ENCODE measurements around the gene MYO7A. TPM values are rescaled to one million over a fixed set of nuclear protein-coding genes. Genes with fewer than 3 reads are reported as not detected.

MYO7A gene
- polyA plus RNA-seq, 1 experiment: not detected

DNA sequence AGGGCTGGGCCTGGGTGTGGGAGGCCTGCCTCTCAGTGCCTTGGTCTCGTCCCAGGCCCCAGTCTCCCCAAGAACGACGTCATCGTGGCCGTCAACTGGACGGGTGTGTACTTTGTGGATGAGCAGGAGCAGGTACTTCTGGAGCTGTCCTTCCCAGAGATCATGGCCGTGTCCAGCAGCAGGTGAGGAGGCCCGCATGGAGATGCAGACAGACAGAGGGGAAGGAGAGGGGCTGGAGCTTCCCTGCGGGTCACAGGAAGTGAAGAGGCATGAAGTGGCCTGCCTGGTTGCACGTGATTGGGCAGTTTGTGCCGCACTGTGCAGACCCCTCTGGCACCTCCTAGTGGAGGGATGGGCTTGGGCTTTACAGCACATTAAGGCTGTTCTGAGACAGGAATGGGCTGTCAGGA is 70.4 kb downstream of the MYO7A start:
- CTCF ChIA-PET: interaction anchor here (0.6 to 5.4 kb wide), 5 partner anchors 125 to 350 kb away, joined by 3 to 93 read pairs (median 3); no protein-coding TSS in a partner anchor
- DNase-seq (ENCODE audit: low read depth, low spot score): no peak
- Histone ChIP-seq H3K4me3 (ENCODE audit: low read depth, low read length) (no peak overlapping the region), H3K9me3 (ENCODE audit: control insufficient read depth, insufficient read depth, low read length) (peaks cover 5% of the 10 kb centered on the region; the same call in 1 of the 2 replicates), H3K27ac (ENCODE audit: low read depth, low read length) (no peak overlapping the region), H3K27me3 (ENCODE audit: control insufficient read depth, insufficient read depth, low read length) (no peaks in the 10 kb centered on the region)
- TF ChIP-seq, protein P1, sequence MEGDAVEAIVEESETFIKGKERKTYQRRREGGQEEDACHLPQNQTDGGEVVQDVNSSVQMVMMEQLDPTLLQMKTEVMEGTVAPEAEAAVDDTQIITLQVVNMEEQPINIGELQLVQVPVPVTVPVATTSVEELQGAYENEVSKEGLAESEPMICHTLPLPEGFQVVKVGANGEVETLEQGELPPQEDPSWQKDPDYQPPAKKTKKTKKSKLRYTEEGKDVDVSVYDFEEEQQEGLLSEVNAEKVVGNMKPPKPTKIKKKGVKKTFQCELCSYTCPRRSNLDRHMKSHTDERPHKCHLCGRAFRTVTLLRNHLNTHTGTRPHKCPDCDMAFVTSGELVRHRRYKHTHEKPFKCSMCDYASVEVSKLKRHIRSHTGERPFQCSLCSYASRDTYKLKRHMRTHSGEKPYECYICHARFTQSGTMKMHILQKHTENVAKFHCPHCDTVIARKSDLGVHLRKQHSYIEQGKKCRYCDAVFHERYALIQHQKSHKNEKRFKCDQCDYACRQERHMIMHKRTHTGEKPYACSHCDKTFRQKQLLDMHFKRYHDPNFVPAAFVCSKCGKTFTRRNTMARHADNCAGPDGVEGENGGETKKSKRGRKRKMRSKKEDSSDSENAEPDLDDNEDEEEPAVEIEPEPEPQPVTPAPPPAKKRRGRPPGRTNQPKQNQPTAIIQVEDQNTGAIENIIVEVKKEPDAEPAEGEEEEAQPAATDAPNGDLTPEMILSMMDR (IDR thresholded peaks at IDR 0.05; ENCODE audit: low read depth, low read length): peak; percentile 44
- POLR2A ChIA-PET: no interaction called here

DNA sequence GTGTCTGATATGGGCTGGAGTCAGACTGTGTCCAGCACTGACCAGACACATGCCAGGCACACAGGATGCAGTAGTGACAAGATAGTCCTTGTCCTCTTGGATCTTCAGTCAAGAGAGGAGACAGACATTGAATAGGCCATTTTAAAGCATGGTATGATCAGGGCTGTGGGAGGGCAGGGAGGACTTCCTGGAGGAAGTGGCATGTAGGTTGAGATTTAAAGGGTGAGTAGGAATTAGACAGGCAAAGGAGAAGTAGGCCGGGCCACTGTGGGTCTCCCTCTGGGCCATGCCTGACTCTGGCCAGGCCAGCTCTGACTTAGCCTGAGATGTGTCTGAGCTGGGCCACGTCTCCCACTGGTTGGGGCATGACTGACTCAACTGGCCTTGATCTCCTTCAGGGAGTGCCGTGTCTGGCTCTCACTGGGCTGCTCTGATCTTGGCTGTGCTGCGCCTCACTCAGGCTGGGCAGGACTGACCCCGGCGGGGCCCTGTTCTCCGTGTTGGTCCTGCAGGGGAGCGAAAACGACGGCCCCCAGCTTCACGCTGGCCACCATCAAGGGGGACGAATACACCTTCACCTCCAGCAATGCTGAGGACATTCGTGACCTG is 71.2 kb downstream of the MYO7A start:
- TF ChIP-seq, protein P1 (IDR thresholded peaks at IDR 0.05; ENCODE audit: low read depth, low read length): no peak
- Histone ChIP-seq H3K27ac (ENCODE audit: low read depth, low read length) (no peak overlapping the region), H3K27me3 (ENCODE audit: control insufficient read depth, insufficient read depth, low read length) (no peaks in the 10 kb centered on the region), H3K4me3 (ENCODE audit: low read depth, low read length) (no peak overlapping the region), H3K9me3 (ENCODE audit: control insufficient read depth, insufficient read depth, low read length) (peaks cover 5% of the 10 kb centered on the region; the same call in 1 of the 2 replicates)
- DNase-seq (ENCODE audit: low read depth, low spot score): no peak
- POLR2A ChIA-PET: interaction anchor here (0.7 kb wide), 1 partner anchor 197 kb away, joined by 3 read pairs; no protein-coding TSS in a partner anchor
- CTCF ChIA-PET: interaction anchor here (0.6 to 1.1 kb wide), 4 partner anchors 125 to 349 kb away, joined by 3 to 7 read pairs (median 3); no protein-coding TSS in a partner anchor

DNA sequence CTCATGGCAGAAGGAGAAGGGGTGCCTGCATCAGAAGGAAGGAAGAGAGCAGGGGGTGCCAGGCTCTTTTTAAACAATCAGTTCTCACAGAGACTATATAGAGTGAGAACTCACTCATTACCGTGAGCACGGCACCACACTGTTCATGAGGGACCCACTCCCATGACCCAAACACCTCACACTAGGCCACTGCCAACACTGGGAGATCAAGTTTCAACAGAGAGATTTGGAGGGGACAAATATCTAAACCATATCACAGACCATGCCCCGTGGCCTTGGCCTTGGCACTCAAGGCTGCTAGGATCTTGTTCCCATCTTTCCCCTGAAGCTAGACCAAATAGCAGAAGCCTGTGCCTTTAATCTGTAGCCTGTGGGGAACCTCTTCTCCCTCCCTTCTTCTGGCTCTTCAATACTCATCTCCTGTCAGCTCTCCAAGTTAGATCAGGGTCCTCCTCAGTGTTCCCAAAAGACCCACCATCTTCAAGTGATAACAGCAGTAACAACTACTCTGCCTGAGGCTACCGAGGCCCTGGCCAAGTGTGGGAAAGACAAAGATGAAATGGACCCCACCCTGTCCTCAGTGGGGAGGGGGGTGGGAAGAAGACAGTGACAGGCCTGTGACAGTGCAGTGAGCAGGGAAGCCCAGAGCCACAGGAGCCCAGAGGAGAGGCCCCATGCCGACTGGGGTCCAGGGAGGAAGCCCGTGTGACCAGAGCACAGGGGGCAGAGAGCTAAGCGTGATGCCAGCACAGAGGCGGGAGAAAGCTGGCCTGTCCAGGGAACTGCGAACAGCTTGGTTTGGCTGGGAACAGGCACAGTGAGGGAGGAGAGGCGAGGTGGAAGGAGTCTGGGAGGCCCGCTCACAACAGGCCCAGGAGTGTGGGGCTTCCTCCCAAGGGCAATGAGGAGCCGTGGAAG is 72.6 kb downstream of the MYO7A start:
- Histone ChIP-seq H3K4me3 (ENCODE audit: low read depth, low read length) (no peak overlapping the region), H3K9me3 (ENCODE audit: control insufficient read depth, insufficient read depth, low read length) (peaks cover 5% of the 10 kb centered on the region; the same call in 1 of the 2 replicates), H3K27ac (ENCODE audit: low read depth, low read length) (no peak overlapping the region), H3K27me3 (ENCODE audit: control insufficient read depth, insufficient read depth, low read length) (no peaks in the 10 kb centered on the region)
- CTCF ChIA-PET: interaction anchor here (2.3 kb wide), 1 partner anchor 12 kb away, joined by 13 read pairs; no protein-coding TSS in a partner anchor
- no peak for DNase-seq (ENCODE audit: low read depth, low spot score)
- TF ChIP-seq, protein P1 (IDR thresholded peaks at IDR 0.05; ENCODE audit: low read depth, low read length): no peak
- POLR2A ChIA-PET: no interaction called here

DNA sequence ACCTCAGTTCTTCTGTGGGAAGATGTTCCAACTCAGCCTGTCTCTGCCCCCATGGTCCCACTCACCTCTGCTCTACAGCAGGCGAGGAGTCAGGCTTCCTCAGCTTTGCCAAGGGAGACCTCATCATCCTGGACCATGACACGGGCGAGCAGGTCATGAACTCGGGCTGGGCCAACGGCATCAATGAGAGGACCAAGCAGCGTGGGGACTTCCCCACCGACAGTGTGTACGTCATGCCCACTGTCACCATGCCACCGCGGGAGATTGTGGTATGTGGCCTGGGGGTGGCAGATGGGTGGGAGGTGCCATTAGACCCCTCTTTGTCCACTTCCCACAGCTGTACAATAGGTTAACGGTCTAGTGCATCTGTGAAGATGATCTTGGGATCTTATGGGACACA is 73.3 kb downstream of the MYO7A start:
- no peak for DNase-seq (ENCODE audit: low read depth, low spot score)
- H3K27me3 ChIP-seq (ENCODE audit: control insufficient read depth, insufficient read depth, low read length): no peaks in the 10 kb centered on the region
- CTCF ChIA-PET: interaction anchor here (2.3 kb wide), 1 partner anchor 13 kb away, joined by 13 read pairs; no protein-coding TSS in a partner anchor
- H3K27ac ChIP-seq (ENCODE audit: low read depth, low read length): no peak overlapping the region
- H3K9me3 ChIP-seq (ENCODE audit: control insufficient read depth, insufficient read depth, low read length): peaks cover 5% of the 10 kb centered on the region; the same call in 1 of the 2 replicates
- H3K4me3 ChIP-seq (ENCODE audit: low read depth, low read length): no peak overlapping the region
- POLR2A ChIA-PET: no interaction called here
- TF ChIP-seq, protein P1 (IDR thresholded peaks at IDR 0.05; ENCODE audit: low read depth, low read length): no peak

All from AG04450 (cell line).